HEK293T (cell line): Measurements from ENCODE around the gene SUSD3.

Experiments
- ARNT ChIP-seq: fragments of 450-650 bp; IDR thresholded peaks from 2 replicates; pipeline ENCODE4 v1.6.1; 2017; ENCODE audit warnings: mild to moderate bottlenecking
- BHLHE40 ChIP-seq: fragments of 450-650 bp; IDR thresholded peaks from 2 replicates; pipeline ENCODE4 v1.6.1; 2016; ENCODE audit warnings: mild to moderate bottlenecking, moderate library complexity, borderline replicate concordance
- ELF4 ChIP-seq: fragments of 450-650 bp; IDR thresholded peaks from 2 replicates; pipeline ENCODE4 v1.6.1; 2017; ENCODE audit warnings: antibody characterized with exemption
- FOXK2 ChIP-seq: fragments of 450-650 bp; IDR thresholded peaks from 2 replicates; pipeline ENCODE4 v1.6.1; 2016; ENCODE audit warnings: mild to moderate bottlenecking
- FOXM1 ChIP-seq: fragments of 450-650 bp; IDR thresholded peaks from 2 replicates; pipeline ENCODE4 v1.6.1; 2017; ENCODE audit warnings: mild to moderate bottlenecking, borderline replicate concordance
- HDGF ChIP-seq: fragments of 450-650 bp; IDR thresholded peaks from 2 replicates; pipeline ENCODE4 v1.6.1; 2017; ENCODE audit warnings: antibody characterized with exemption, borderline replicate concordance
- NFRKB ChIP-seq: fragments of 450-650 bp; IDR thresholded peaks from 2 replicates; pipeline ENCODE4 v1.6.1; 2016; ENCODE audit warnings: mild to moderate bottlenecking, moderate library complexity
- PKNOX1 ChIP-seq: fragments of 450-650 bp; IDR thresholded peaks from 2 replicates; pipeline ENCODE4 v1.6.1; 2016
- SP1 ChIP-seq: fragments of 450-650 bp; IDR thresholded peaks from 2 replicates; pipeline ENCODE4 v1.6.1; 2017
- SUZ12 ChIP-seq: fragments of 450-650 bp; IDR thresholded peaks from 2 replicates; pipeline ENCODE4 v1.6.1; 2016; ENCODE audit warnings: mild to moderate bottlenecking

- no peak for TF ChIP-seq SP1
- no peak for TF ChIP-seq SUZ12
- no peak for TF ChIP-seq FOXM1
- TF ChIP-seq FOXK2, result no peak
- TF ChIP-seq HDGF, result no peak
- no peak for TF ChIP-seq ELF4
- no peak for TF ChIP-seq BHLHE40
- no peak for TF ChIP-seq PKNOX1
- no peak for TF ChIP-seq NFRKB
- TF ChIP-seq ARNT, result no peak
These were observed 25.3 kb downstream of the SUSD3 start for GRCh38 chr9:93083592-93084470.
